ENCODE results near the gene TNFRSF18. TPM values are rescaled to one million over a fixed set of nuclear protein-coding genes. Genes with fewer than 3 reads are reported as not detected.
A peak's percentile ranks its signal among the peaks of the same experiment; 100 is the strongest.
"Not testable (repeated sequence)": the region's sequence is repeated elsewhere in the genome, so short reads cannot be mapped to it uniquely, and the experiment has no call there.

The TNFRSF18 gene
- total and polyA plus RNA-seq, 4 donors, result 1.0 to 1.3 (median 1.1) TPM; not detected in 1

- 91 to 93% methylated on average over 44 to 48 of the region's 48 CpGs for WGBS, 2 donors
- DNase-seq (peak; percentile 43 to 68), ATAC-seq (ENCODE audit: low FRiP score) (no peak)
- Histone ChIP-seq H3K4me3 (ENCODE audit: low read length in 2 of 2) (no peak overlapping the region), H3K4me1 (ENCODE audit: control insufficient read depth in 1 of 2, insufficient read depth in 2 of 2, low read length in 2 of 2) (no peaks in the 10 kb centered on the region), H3K27me3 (ENCODE audit: control insufficient read depth in 1 of 2, insufficient read depth in 2 of 2, low read length in 1 of 2) (no peaks in the 10 kb centered on the region), H3K36me3 (ENCODE audit: control insufficient read depth in 1 of 2, insufficient read depth in 2 of 2, low read length in 1 of 2) (no peaks in the 10 kb centered on the region), H3K27ac (ENCODE audit: low read depth in 1 of 2, low read length in 2 of 2) (no peak overlapping the region), H3K9me3 (ENCODE audit: control insufficient read depth, low read length) (peaks cover 1% of the 10 kb centered on the region)
- intact Hi-C loops (cut with DNase I), result no loop called here
These were observed 8.6 kb downstream of the TNFRSF18 start for GRCh38 chr1:1197551-1198422.

- WGBS, 2 donors, result 82 to 89% methylated on average over 7 to 8 of the region's 8 CpGs
- DNase-seq (peak in 1 of 2 donors; percentile 66), ATAC-seq (ENCODE audit: low FRiP score) (no peak)
- Histone ChIP-seq H3K4me1 (ENCODE audit: control insufficient read depth in 1 of 2, insufficient read depth in 2 of 2, low read length in 2 of 2) (no peaks in the 10 kb centered on the region), H3K4me3 (ENCODE audit: low read length in 2 of 2) (no peak overlapping the region), H3K27ac (ENCODE audit: low read depth in 1 of 2, low read length in 2 of 2) (no peak overlapping the region), H3K36me3 (ENCODE audit: control insufficient read depth in 1 of 2, insufficient read depth in 2 of 2, low read length in 1 of 2) (no peaks in the 10 kb centered on the region), H3K9me3 (ENCODE audit: control insufficient read depth, low read length) (peaks cover 1% of the 10 kb centered on the region), H3K27me3 (ENCODE audit: control insufficient read depth in 1 of 2, insufficient read depth in 2 of 2, low read length in 1 of 2) (no peaks in the 10 kb centered on the region)
- intact Hi-C loops (cut with DNase I), result no loop called here
These were observed 9.2 kb downstream of the TNFRSF18 start for GRCh38 chr1:1197188-1197500.

- intact Hi-C loops (cut with DNase I), result no loop called here
- no peak for ATAC-seq (ENCODE audit: low FRiP score)
- no peak overlapping the region for H3K27ac ChIP-seq (ENCODE audit: low read depth in 1 of 2, low read length in 2 of 2)
- no peaks in the 10 kb centered on the region for H3K4me1 ChIP-seq (ENCODE audit: control insufficient read depth in 1 of 2, insufficient read depth in 2 of 2, low read length in 2 of 2)
- H3K27me3 ChIP-seq (ENCODE audit: control insufficient read depth in 1 of 2, insufficient read depth in 2 of 2, low read length in 1 of 2), result no peaks in the 10 kb centered on the region
- no peaks in the 10 kb centered on the region for H3K36me3 ChIP-seq (ENCODE audit: control insufficient read depth in 1 of 2, insufficient read depth in 2 of 2, low read length in 1 of 2)
- H3K4me3 ChIP-seq (ENCODE audit: low read length in 2 of 2), result no peak overlapping the region
- WGBS, 2 donors, result 78 to 79% methylated on average over 13 of the region's 13 CpGs
- H3K9me3 ChIP-seq (ENCODE audit: control insufficient read depth, low read length), result peaks cover 3% of the 10 kb centered on the region
- DNase-seq, result peak in 1 of 2 donors; percentile 57
These were observed 9.8 kb downstream of the TNFRSF18 start for GRCh38 chr1:1196431-1197187.

GRCh38 chr1:1195726-1196125, 10.7 kb downstream of the TNFRSF18 start:
- H3K27me3 ChIP-seq (ENCODE audit: control insufficient read depth in 1 of 2, insufficient read depth in 2 of 2, low read length in 1 of 2); H3K27ac ChIP-seq (ENCODE audit: low read depth in 1 of 2, low read length in 2 of 2); intact Hi-C loops (cut with DNase I); H3K9me3 ChIP-seq (ENCODE audit: control insufficient read depth, low read length); H3K4me1 ChIP-seq (ENCODE audit: control insufficient read depth in 1 of 2, insufficient read depth in 2 of 2, low read length in 2 of 2); ATAC-seq (ENCODE audit: low FRiP score); H3K36me3 ChIP-seq (ENCODE audit: control insufficient read depth in 1 of 2, insufficient read depth in 2 of 2, low read length in 1 of 2); H3K4me3 ChIP-seq (ENCODE audit: low read length in 2 of 2): not testable (repeated sequence)
- peak; percentile 24 to 54 for DNase-seq
- 82 to 96% methylated on average over 6 of the region's 6 CpGs for WGBS, 2 donors

GRCh38 chr1:1194723-1195122, 11.7 kb downstream of the TNFRSF18 start:
- Histone ChIP-seq H3K4me3 (ENCODE audit: low read length in 2 of 2) (no peak overlapping the region), H3K27me3 (ENCODE audit: control insufficient read depth in 1 of 2, insufficient read depth in 2 of 2, low read length in 1 of 2) (no peaks in the 10 kb centered on the region), H3K27ac (ENCODE audit: low read depth in 1 of 2, low read length in 2 of 2) (no peak overlapping the region), H3K9me3 (ENCODE audit: control insufficient read depth, low read length) (peaks cover 3% of the 10 kb centered on the region), H3K36me3 (ENCODE audit: control insufficient read depth in 1 of 2, insufficient read depth in 2 of 2, low read length in 1 of 2) (no peaks in the 10 kb centered on the region), H3K4me1 (ENCODE audit: control insufficient read depth in 1 of 2, insufficient read depth in 2 of 2, low read length in 2 of 2) (no peaks in the 10 kb centered on the region)
- WGBS, 2 donors, result 85 to 88% methylated on average over 3 of the region's 3 CpGs
- intact Hi-C loops (cut with DNase I), result no loop called here
- DNase-seq (peak in 1 of 2 donors; percentile 8), ATAC-seq (ENCODE audit: low FRiP score) (no peak)

GRCh38 chr1:1191734-1192133, 14.7 kb downstream of the TNFRSF18 start:
- no peaks in the 10 kb centered on the region for H3K4me1 ChIP-seq (ENCODE audit: control insufficient read depth in 1 of 2, insufficient read depth in 2 of 2, low read length in 2 of 2)
- 86 to 87% methylated on average over 11 of the region's 11 CpGs for WGBS, 2 donors
- no peak overlapping the region for H3K27ac ChIP-seq (ENCODE audit: low read depth in 1 of 2, low read length in 2 of 2)
- H3K9me3 ChIP-seq (ENCODE audit: control insufficient read depth, low read length), result peaks cover 3% of the 10 kb centered on the region
- intact Hi-C loops (cut with DNase I), result no loop called here
- no peaks in the 10 kb centered on the region for H3K27me3 ChIP-seq (ENCODE audit: control insufficient read depth in 1 of 2, insufficient read depth in 2 of 2, low read length in 1 of 2)
- no peak overlapping the region for H3K4me3 ChIP-seq (ENCODE audit: low read length in 2 of 2)
- no peaks in the 10 kb centered on the region for H3K36me3 ChIP-seq (ENCODE audit: control insufficient read depth in 1 of 2, insufficient read depth in 2 of 2, low read length in 1 of 2)
- DNase-seq, result peak; percentile 21 to 57
- no peak for ATAC-seq (ENCODE audit: low FRiP score)

GRCh38 chr1:1189111-1189510, 17.3 kb downstream of the TNFRSF18 start:
- no peak for ATAC-seq (ENCODE audit: low FRiP score)

GRCh38 chr1:1187938-1188337, 18.5 kb downstream of the TNFRSF18 start:
- no peak overlapping the region for H3K4me3 ChIP-seq (ENCODE audit: low read length in 2 of 2)
- DNase-seq (no peak), ATAC-seq (ENCODE audit: low FRiP score) (no peak)
- H3K4me1 ChIP-seq (ENCODE audit: control insufficient read depth in 1 of 2, insufficient read depth in 2 of 2, low read length in 2 of 2), result no peaks in the 10 kb centered on the region
- no peaks in the 10 kb centered on the region for H3K27me3 ChIP-seq (ENCODE audit: control insufficient read depth in 1 of 2, insufficient read depth in 2 of 2, low read length in 1 of 2)
- intact Hi-C loops (cut with DNase I), result no loop called here
- peaks cover 2% of the 10 kb centered on the region for H3K9me3 ChIP-seq (ENCODE audit: control insufficient read depth, low read length)
- no peak overlapping the region for H3K27ac ChIP-seq (ENCODE audit: low read depth in 1 of 2, low read length in 2 of 2)
- no peaks in the 10 kb centered on the region for H3K36me3 ChIP-seq (ENCODE audit: control insufficient read depth in 1 of 2, insufficient read depth in 2 of 2, low read length in 1 of 2)

More at GRCh38 chr1:1189111-1189510, 17.3 kb downstream of the TNFRSF18 start:
- WGBS, 2 donors, result 73 to 76% methylated on average over 5 of the region's 5 CpGs
- H3K27ac ChIP-seq (ENCODE audit: low read depth in 1 of 2, low read length in 2 of 2), result no peak overlapping the region
- no peaks in the 10 kb centered on the region for H3K36me3 ChIP-seq (ENCODE audit: control insufficient read depth in 1 of 2, insufficient read depth in 2 of 2, low read length in 1 of 2)
- H3K9me3 ChIP-seq (ENCODE audit: control insufficient read depth, low read length), result peaks cover 2% of the 10 kb centered on the region
- intact Hi-C loops (cut with DNase I), result no loop called here
- no peak for DNase-seq
- H3K4me3 ChIP-seq (ENCODE audit: low read length in 2 of 2), result no peak overlapping the region
- no peaks in the 10 kb centered on the region for H3K4me1 ChIP-seq (ENCODE audit: control insufficient read depth in 1 of 2, insufficient read depth in 2 of 2, low read length in 2 of 2)
- no peaks in the 10 kb centered on the region for H3K27me3 ChIP-seq (ENCODE audit: control insufficient read depth in 1 of 2, insufficient read depth in 2 of 2, low read length in 1 of 2)
